GM18907 (cell line): ENCODE results near the gene HNRNPUL2.
A peak's percentile ranks its signal among the peaks of the same experiment; 100 is the strongest.
"Not testable (repeated sequence)": the region's sequence is repeated elsewhere in the genome, so short reads cannot be mapped to it uniquely, and the experiment has no call there.

Experiments
- ATAC-seq: cut with Tn5 transposase; IDR thresholded peaks from one replicate; pipeline ENCODE4 v1.9.1; 2021; ENCODE audit warnings: mild to moderate bottlenecking, moderate library complexity; ENCODE audit not compliant: unreplicated experiment

The HNRNPUL2 gene

DNA sequence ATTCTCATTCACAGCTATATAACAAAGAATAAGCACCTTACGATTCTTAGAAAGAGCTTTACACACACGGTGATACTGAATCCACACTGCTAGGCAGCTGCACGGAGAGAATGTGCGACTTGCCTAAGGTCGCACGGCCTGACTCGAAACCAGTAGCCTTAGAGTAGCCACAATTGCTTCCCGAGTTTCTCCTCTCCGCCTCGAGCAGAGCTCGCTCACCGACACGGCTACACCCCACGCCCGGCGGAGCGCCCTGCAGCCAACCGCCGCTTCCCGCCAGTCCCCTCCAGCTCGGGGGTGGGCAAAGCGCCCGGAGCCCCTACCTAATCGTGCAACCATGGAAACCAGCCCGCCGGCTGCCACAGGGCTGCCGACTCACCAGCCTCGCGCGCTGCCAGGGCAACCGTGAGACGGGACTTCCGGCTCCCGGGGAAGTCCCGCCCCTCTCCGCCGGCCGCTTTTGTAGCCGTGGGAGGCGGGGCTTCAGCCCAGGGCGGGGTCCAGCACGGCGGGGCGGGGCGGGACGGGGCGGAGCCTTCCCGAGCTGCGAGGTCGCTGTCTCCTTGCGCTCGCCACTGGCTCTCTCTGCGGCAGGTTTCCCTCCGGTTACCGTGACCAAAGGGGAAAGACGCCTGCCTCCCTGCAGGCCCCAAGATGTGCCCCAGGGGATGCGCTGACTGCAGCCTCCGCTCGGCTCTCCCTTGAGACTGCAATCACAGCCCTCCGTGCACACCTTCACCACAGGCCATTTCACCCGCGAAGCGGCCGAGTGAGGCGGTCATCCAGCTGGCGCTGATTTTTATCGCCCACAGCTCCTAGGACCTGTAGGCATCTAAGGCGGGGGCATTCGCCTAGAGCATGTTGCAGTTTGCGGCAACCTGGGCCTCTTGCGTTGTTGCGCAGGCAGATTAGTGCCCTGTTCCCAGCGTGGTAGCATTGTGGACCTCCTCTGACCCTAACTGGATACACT is 21.1 kb downstream of the HNRNPUL2 start:
- ATAC-seq = peak; percentile 57

DNA sequence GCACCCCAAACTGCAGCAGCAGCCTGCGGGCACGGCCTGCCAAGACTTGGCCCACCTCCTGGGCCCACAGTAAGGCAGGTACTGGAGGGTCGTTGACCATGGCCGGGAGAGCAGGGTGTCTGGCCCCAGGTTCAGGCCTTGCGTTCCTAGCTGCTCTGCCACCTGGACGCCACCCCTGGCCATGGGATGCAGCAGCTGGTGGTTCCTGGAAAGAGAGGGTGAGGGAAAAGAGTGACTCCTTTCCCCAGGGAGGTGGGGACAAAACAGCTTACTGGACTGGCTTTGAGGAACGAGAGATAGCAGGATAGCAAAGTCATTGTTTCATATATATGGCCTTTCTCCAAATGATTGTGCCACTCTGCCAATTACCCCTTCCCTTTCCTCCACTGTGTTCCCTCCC is 21.8 kb downstream of the HNRNPUL2 start:
- ATAC-seq = no peak

DNA sequence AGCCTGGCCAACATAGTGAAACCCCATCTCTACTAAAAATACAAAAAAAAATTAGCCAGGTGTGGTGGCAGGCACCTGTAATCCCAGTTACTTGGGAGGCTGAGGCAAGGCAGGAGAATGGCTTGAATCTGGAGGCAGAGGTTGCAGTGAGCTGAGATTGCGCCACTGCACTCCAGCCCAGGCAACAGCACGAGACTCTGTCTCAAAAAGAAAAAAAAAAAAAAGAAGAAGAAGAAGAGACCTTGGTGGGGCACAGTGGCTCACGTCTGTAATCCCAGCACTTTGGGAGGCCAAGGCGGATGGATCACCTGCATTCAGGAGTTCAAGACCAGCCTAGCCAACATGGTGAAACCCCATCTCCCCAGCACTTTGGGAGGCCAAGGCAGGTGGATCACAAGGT is 23.3 kb downstream of the HNRNPUL2 start:
- not testable (repeated sequence) for ATAC-seq

DNA sequence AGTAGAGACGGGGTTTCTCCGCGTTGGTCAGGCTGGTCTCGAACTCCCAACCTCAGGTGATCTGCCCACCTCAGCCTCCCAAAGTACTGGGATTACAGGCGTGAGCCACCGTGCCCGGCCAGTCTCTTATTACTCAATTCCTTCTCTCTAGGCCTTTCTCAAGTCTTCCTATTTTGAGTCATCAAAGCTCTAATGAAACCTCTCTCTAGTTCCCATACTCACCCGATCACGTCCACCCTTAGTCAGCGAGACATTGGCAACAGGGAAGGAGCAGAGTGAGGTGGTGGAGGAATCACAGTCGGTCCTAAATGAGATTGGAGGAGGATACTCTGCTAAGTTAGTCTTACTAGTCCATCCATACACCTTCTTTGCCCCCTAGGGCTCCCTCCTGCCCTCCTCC is 25.0 kb downstream of the HNRNPUL2 start:
- no peak for ATAC-seq

DNA sequence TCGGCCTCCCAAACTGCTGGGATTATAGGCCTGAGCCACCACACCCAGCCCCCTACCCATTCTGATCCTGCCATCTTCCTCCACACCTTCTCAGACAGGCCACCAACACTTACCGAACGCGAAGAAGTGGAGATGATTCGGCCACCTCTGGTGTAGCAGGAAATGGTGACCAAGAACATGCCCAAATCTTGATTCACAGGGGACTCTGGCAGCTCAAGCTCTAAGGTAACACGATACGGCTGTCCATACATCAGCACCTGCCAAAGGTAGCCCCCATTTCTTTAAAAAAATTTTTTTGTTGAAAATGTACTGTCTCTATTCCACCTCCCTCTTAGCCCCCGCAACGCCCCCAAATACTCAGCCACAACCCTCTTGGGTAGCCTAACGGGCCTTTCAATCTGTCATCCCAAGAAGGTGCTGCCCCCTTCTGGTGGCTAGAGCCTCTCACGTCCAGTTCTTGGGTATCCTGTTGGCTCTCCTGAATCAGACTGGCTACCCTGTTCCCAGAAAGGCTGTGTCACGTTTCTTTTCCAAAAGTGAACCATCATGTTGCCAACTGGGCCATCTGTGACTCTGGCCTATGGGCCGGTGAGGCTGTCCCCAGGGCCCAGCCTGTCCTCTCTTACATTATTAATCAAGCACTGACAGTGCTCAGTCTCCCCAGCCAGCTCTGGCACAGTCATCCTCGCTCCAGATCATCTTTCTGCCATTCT is 32.6 kb downstream of the HNRNPUL2 start:
- no peak for ATAC-seq

DNA sequence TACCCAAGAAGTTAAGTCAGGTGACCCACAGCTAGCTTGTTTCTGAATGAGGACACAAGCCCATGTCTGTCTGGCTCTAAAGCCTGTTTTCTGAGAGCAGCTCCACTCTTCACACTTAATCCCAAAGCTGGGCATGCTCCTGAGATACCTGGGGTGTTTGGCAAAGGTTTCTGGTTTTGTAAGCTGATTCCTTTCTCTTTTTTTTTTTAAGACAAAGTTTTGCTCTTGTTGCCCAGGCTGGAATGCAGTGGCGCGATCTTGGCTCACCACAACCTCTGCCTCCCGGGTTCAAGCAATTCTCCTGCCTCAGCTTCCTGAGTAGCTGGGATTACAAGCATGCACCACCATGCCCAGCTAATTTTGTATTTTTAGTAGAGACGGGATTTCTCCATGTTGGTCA is 33.6 kb downstream of the HNRNPUL2 start:
- ATAC-seq = not testable (repeated sequence)

DNA sequence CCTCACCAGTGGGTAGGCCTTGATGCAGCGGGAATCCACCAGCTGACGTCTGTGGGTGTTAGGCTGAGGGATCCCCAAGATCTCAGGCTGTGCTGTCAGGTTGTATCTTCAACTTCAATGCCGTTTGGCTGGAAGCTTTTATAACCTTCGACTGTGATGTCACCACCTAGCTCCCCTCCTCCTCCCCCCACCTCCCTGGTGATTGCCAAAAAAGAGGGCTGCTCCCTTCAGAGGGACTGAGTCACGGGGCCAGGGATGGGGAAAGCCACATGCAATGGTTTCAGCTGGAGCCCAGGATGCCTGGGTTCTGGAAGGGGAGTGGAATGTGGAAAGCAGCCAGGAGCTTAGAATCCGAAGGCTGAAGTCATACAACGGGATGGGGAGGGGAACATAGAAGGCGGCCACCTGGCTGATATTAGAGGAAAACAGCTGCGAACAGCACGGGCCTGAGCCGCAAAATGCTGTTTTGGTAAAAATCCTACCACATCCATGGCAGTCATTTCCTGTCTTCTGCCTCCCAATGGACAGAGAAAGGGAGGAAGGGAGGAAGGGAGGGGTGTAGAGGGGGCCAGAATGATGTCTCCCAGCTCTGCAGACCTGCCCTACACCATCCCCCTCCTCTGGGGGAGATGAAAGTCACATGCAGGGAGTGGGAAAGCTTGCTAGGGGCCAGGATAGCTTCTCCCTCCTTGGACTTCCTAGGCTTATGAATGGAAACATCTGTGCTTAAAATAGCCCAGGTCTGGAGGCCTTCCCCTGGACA is 37.7 kb downstream of the HNRNPUL2 start, which contains the start of gene LRRN4CL:
Gene LRRN4CL (minus strand): TSS at position 110 of the 763 bp plus-strand sequence. CDS start 1,022 bp downstream, outside the sequence.
- no peak for ATAC-seq

DNA sequence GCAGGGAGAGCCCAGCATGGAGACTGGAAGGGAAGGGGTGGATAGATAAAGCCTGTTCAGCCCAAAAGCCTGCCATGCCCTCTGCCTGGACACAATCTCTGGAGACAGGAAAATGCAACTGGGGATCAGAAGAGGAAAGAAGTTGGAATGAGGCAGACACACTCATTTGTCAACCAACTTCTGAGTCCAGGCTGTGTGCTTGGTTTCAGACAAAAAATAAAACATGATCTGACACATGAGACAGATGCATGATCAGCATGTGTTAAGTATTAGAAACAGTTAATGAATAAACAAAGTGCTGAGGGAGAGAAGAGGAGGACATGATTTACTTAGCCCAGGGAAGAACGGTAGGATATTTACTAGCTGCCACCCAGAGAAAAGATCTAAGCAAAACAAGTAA is 38.8 kb downstream of the HNRNPUL2 start:
- ATAC-seq = no peak

DNA sequence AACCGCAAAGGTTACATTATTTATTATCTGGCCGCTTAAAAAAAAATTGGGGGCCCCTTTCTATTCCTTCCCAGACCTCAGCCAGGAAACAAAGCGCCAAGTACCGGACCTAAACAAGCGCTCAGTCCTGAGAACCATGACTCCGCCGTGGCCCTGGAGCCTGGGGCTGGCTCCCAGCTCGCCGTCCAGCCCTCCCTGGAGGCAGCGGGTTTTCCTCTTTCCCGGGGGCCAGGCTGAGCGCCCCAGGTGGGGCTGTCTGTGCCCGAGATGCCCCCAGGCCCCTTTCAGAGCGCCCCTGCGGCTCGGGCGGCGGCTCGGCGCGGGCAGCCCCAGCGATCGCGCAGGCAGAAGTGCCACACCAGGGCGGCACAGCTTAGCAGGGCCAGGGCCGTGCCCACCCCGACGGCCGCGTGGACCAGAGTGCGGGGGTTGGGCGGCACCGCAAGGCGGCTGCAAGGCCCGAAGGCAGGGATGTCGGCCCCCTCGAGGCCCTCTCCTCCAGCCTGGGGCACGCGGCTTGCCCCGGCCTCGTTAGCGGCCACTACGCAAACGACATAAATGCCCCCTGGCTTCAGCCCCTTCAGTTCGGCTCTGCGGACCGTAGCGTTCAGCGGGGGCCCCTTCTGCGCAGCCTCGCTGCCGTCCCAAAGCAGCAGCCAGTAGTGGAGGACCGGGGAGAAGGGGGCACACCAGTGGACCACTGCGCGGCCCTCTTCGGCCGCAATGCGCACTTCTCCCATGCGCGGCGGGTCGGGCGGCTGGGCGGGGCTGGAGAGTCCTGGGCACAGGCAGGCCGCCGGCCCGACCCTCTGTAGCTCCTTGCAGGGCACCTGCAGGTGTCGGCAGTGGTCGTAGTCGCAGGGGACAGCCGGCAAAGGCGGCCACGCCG is 39.5 kb downstream of the HNRNPUL2 start:
- no peak for ATAC-seq

DNA sequence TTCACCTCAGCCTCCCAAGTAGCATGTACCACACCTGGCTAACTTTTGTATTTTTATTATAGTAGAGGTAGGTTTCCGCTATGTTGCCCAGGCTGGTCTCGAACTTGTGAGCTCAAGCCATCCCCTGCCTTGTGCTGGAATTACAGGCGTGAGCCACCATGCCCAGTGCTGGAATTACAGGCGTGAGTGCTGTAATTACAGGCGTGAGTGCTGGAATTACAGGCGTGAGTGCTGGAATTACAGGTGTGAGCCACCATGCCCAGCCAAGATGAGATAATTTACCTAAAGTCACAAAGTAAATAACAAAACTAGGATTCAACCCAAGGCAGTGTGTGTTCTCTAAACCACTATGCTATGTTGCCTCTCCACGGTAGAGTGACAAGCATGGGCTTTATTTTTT is 44.7 kb downstream of the HNRNPUL2 start:
- no peak for ATAC-seq

DNA sequence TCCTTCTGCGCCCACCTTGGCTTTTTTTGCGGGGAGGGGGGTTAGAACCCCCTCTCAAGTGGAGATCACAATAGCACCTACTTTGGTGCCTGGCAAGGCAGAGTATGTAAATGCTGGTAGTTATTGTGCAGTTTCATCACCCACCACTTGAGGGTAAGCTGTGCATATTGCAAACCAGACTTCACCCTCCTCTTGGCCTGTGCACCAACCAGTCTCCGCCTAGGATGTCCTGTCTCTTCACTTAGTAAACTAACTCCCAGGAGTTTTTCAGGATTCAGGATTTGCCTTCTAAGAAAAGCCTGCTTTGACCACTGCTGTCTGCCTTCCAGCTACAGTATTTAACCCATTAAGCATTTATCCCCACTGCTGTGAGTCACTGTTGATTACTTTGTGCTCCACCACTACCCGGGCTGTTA is 46.4 kb downstream of the HNRNPUL2 start:
- ATAC-seq = peak; percentile 71

DNA sequence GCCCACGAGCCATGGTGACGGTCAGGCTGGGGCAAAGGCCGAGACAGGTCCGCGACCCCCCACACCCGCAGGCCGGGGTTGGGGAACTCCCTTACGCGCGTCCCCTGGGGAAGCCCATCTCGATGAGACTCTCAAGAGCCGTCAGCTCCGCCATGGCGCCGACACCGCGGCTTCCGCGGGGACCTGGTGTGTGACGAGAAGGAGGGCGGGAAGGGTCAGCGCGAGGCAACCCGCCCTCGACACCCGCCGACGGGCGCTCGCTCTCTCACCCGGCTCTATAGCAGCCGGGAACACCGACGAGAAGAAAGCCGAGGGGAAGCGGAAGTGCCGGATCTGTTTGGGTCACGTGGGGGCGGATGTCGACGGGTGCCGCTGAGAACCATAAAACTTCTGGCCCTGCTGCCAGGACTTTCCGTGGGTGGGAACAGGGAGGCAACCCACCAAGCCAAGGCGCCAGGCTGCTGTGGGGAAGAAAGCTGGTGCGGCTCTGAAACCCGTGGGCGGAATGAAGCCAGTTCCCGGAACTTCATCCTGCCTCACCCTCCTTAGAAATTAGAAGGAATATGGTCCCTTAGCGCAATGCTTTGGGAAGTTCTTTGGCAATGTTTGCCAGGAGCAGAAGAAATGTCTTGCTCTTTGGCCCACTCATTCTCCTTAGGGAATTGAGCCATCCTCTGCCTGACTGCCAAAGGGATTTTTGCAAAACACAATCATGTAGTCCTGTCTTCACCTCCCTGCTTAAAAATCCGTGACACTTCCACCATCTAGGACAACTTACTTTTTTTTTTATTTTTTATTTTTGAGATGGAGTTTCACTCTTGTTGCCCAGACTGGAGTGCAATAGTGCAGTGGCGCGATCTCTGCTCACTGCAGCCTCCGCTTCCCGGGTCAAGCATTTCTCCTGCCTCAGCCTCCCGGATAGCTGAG is 48.2 kb downstream of the HNRNPUL2 start, which contains the start of gene UBXN1:
Gene UBXN1 (minus strand): TSS at position 304 of the 927 bp plus-strand sequence. CDS start 150 bp downstream, at position 154.
- ATAC-seq = peak; percentile 63

DNA sequence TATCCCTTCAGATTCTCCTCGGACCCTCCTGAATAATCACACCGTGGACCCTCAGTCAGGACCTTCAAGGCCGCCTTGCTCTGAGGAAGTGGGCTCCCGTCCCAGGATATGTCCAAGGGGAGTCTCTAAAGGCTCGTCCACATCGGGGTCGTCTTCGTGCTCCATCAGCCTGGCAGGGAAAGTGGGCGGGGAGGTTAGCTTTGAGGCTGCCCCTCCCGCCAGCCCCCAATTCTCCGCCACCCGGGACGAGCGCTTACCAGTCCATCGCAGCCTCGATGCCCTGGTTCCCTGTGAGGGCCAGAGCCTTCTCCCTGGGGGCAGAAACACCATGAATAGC is 48.9 kb downstream of the HNRNPUL2 start:
- no peak for ATAC-seq

DNA sequence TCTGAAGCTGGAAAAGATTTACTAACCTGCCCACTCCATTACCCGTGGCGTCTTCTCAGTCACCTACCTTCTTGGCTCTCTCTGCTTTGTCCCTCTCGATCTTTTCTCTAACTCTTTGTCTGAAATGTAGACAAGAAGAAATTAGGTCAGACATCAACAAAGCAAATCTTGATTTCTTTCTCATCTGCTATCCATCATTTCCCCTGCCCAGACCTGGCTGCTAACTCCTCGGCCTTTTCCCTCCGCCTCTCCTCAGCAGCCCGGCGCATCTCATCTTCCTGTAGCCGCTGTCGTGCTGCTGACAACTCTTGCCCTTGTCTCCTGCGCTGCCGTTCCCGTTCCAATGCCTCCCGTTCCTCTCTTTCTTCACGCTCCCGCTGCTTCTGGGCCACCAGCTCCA is 49.5 kb downstream of the HNRNPUL2 start:
- ATAC-seq = no peak

DNA sequence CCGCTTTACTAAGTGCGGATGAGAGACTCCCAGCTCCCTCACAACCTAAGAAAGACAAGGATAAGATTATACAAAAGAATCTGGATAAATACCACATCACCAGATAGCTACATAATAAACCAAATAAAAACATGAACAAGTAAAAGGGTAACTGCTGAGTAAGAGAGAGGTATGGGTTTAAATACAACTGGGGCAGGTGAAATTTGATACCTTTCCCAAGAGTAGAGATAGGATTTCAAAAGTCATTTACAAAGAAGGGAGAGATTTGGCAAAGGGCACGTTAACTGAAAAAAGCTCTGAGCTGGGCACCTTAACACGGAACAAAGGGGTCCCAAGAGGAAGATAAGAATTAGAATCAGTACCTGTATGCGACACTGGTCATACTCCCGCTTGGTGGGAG is 50.1 kb downstream of the HNRNPUL2 start:
- no peak for ATAC-seq

DNA sequence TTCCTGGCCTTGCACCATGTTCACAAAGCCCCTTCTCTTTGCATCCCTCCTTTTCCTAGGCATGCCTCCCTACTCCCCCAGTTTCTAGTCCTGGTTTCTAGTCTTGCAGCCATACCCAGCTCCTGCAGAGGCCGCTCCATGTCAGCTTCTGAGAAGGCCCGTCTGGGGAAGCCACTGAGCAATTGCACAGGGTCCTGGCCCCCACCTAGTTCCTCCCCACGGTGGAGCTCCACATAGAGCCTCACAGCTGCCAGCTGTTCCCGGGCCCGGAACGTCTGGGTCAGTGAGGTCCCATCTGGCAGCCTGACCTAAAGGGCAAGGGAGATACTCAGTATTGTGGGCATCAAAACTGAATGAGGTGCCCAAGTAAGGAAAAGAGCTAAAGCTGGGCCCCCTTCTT is 50.6 kb downstream of the HNRNPUL2 start:
- no peak for ATAC-seq

DNA sequence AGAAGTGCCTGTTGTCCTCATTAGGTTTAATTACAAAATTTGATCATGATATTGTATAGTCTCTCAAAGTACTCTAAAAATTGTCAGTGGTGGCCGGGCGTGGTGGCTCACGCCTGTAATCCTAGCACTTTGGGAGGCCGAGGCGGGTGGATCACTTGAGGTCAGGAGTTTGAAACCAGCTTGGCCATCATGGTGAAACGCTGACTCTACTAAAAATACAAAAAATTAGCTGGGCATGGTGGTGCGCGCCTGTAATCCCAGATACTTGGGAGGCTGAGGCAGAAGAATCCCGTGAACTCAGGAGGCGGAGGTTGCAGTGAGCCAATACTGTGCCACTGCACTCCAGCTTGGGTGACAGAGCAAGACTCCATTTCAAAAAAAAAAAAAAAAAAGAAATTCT is 51.8 kb downstream of the HNRNPUL2 start:
- not testable (repeated sequence) for ATAC-seq

DNA sequence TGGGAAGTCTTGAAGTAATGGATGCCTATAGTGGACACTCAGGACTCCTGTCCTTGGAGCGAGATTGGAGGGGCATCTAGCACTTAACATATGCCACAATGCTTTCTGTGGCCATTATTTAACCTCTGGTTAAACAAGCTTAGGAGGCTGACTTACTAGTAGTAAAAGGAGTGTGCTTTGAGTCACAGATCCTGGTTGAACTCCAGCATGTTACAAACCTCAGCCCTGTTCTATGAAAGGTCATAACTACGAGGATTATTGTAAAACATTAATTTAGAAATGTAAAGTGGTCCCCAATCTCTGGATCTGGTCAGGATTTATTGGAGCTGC is 54.1 kb downstream of the HNRNPUL2 start:
- ATAC-seq = no peak
